Stomach (tissue), 4 donors: ENCODE results near the gene MRPS18C.

Source experiments
- CTCF ChIP-seq, 7 experiments: fragments of 450-650 bp in 4 of 7; fragments of 200-600 bp in 3 of 7; sonication (generic) in 3 of 7; IDR thresholded peaks; one replicate each; pipeline ENCODE4 v1.5.1; 2016 to 2019; ENCODE audit warnings: antibody characterized with exemption in 7 of 7, control low read depth in 2 of 7, mild to moderate bottlenecking in 1 of 7
- EP300 ChIP-seq: sonication (generic); formaldehyde crosslinking; IDR thresholded peaks from one replicate; pipeline ENCODE4 v1.6.1; 2017; ENCODE audit warnings: antibody characterized with exemption

- TF ChIP-seq CTCF (IDR thresholded peaks at IDR 0.05) (no peak), EP300 (no peak)
These were observed 42.3 kb downstream of the MRPS18C start for GRCh38 chr4:83498187-83498586.
